Gastrocnemius medialis (tissue), 4 donors: Measurements from ENCODE around the gene MAPK14. TPM values are rescaled to one million over a fixed set of nuclear protein-coding genes. Genes with fewer than 3 reads are reported as not detected.
"Not testable (repeated sequence)": the region's sequence is repeated elsewhere in the genome, so short reads cannot be mapped to it uniquely, and the experiment has no call there.

Experiments used
- ATAC-seq, 2 donors: fragments of 150-250 bp; one replicate each; pipeline ENCODE4 v1.9.1; 2016
- DNase-seq, 2 donors: peaks; one replicate each; pipeline ENCODE4 v3.0.0-alpha.2; 2019
- H3K27ac ChIP-seq, 4 donors: fragments of 200-600 bp; sonication (generic); 1 replicate in 1 of 4; 2 replicates in 3 of 4; pipeline ENCODE4 v1.5.1; 2016 to 2018; ENCODE audit warnings: mild to moderate bottlenecking in 2 of 4, moderate library complexity in 1 of 4
- H3K27me3 ChIP-seq, 3 donors: fragments of 200-600 bp; sonication (generic) in 2 of 3; 1 replicate in 1 of 3; 2 replicates in 2 of 3; pipeline versions ENCODE4 v1.5.1 to v1.6.0; 2016 to 2019; ENCODE audit warnings: mild to moderate bottlenecking in 1 of 3, moderate library complexity in 1 of 3
- H3K36me3 ChIP-seq, 2 donors: fragments of 200-600 bp; sonication (generic) in 1 of 2; one replicate each; pipeline ENCODE4 v1.5.1; 2017 to 2018
- H3K4me1 ChIP-seq, 2 donors: fragments of 200-600 bp; sonication (generic) in 1 of 2; one replicate each; pipeline ENCODE4 v1.5.1; 2016 to 2017; ENCODE audit warnings: mild to moderate bottlenecking in 2 of 2
- H3K4me3 ChIP-seq, 4 donors: fragments of 200-600 bp; sonication (generic) in 3 of 4; 1 replicate in 1 of 4; 2 replicates in 3 of 4; pipeline ENCODE4 v1.5.1; 2016 to 2019; ENCODE audit warnings: mild to moderate bottlenecking in 2 of 4
- H3K9me3 ChIP-seq, 3 donors: fragments of 200-600 bp; sonication (generic) in 2 of 3; 1 replicate in 1 of 3; 2 replicates in 2 of 3; pipeline ENCODE4 v1.5.1; 2016 to 2019
- CTCF ChIP-seq, 5 experiments: fragments of 450-650 bp in 3 of 5; fragments of 200-600 bp in 2 of 5; sonication (generic) in 2 of 5; IDR thresholded peaks in 4 of 5; conservative IDR thresholded peaks in 1 of 5; 1 replicate in 4 of 5; 2 replicates in 1 of 5; pipeline ENCODE4 v1.5.1; 2016 to 2019; ENCODE audit warnings: antibody characterized with exemption in 5 of 5, mild to moderate bottlenecking in 3 of 5, moderate library complexity in 3 of 5
- POLR2A ChIP-seq, 2 donors: fragments of 450-650 bp; IDR thresholded peaks; one replicate each; pipeline ENCODE4 v1.6.1; 2017; ENCODE audit warnings: antibody characterized with exemption in 2 of 2, mild to moderate bottlenecking in 2 of 2, moderate library complexity in 2 of 2
- in situ Hi-C, 4 donors: fragments of 200-750 bp; cut with MboI; loops; one replicate each; pipeline versions ENCODE4 v1.15.0 to v1.8.0; 2017; ENCODE audit warnings: low sequenced_read_pairs in 4 of 4
- intact Hi-C: fragments of 100-400 bp; cut with DNase I; formaldehyde crosslinking; loops from one replicate; pipeline ENCODE4 v1.15.1; 2023; ENCODE audit warnings: low total_unique reads
- total RNA-seq, 4 donors: library from RNA; depleted of rRNA; stranded (reverse); fragments of >200 nt; gene quantifications; one replicate each; pipeline versions ENCODE4 v1.1.0 to v1.2.3, GENCODE V29; 2016

The MAPK14 gene
- total RNA-seq, 4 donors from 2014 or later, result 37.6 to 42.4 (median 40.2) TPM

- no peak for TF ChIP-seq CTCF (IDR thresholded peaks at IDR 0.05 in 4 of 5, conservative IDR thresholded peaks at IDR 0.05 in 1 of 5)
- intact Hi-C loops, result loop anchor here (10.0 kb wide), 1 partner anchor 237 kb away; no protein-coding TSS in a partner anchor
- H3K36me3 ChIP-seq, result no peaks in the 10 kb centered on the region
- in situ Hi-C loops, result loop anchor here in 2 of 4 donors (5.0 to 10.0 kb wide), 2 partner anchors 64 to 67 kb away; partner anchors contain the start of gene BRPF3 (in 1 of the 2)
- ATAC-seq (no peak), DNase-seq (no peak)
- no peak overlapping the region for H3K27ac ChIP-seq
- H3K4me3 ChIP-seq, result no peak overlapping the region
- peaks cover 12 to 23% (median 13%) of the 10 kb centered on the region in 3 donors for H3K27me3 ChIP-seq
- peaks cover 8 to 9% of the 10 kb centered on the region in 2 donors for H3K4me1 ChIP-seq
- H3K9me3 ChIP-seq, result no peaks in the 10 kb centered on the region
Observed at GRCh38 chr6:36128073-36128472, 100.5 kb downstream of the MAPK14 start.

GRCh38 chr6:36128793-36129192 lies 101.2 kb downstream of the MAPK14 start:
- Histone ChIP-seq H3K9me3 (no peaks in the 10 kb centered on the region), H3K27me3 (peaks cover 12 to 23% (median 13%) of the 10 kb centered on the region in 3 donors), H3K4me1 (peaks cover 5 to 9% of the 10 kb centered on the region in 2 donors), H3K4me3 (no peak overlapping the region), H3K27ac (no peak overlapping the region), H3K36me3 (no peaks in the 10 kb centered on the region)
- ATAC-seq (no peak), DNase-seq (no peak)
- intact Hi-C loops, result loop anchor here (10.0 kb wide), 1 partner anchor 236 kb away; no protein-coding TSS in a partner anchor
- TF ChIP-seq POLR2A (IDR thresholded peaks at IDR 0.05) (no peak), CTCF (IDR thresholded peaks at IDR 0.05 in 4 of 5, conservative IDR thresholded peaks at IDR 0.05 in 1 of 5) (no peak)
- in situ Hi-C loops, result loop anchor here in 2 of 4 donors (5.0 to 10.0 kb wide), 2 partner anchors 64 to 66 kb away; partner anchors contain the start of gene BRPF3 (in 1 of the 2)

- not testable (repeated sequence) for H3K36me3 ChIP-seq, ATAC-seq, H3K4me1 ChIP-seq, H3K4me3 ChIP-seq, H3K9me3 ChIP-seq, H3K27ac ChIP-seq
- intact Hi-C loops, result loop anchor here (10.0 kb wide), 1 partner anchor 235 kb away; no protein-coding TSS in a partner anchor
- peak in 1 of 2 donors; percentile 2 for DNase-seq
- H3K27me3 ChIP-seq, result peaks cover 12 to 23% (median 13%) of the 10 kb centered on the region in 3 donors
- in situ Hi-C loops, result loop anchor here in 2 of 4 donors (5.0 to 10.0 kb wide), 2 partner anchors 63 to 65 kb away; partner anchors contain the start of gene BRPF3 (in 1 of the 2)
Observed at GRCh38 chr6:36129334-36129733, 101.7 kb downstream of the MAPK14 start.

- intact Hi-C loops (loop anchor here (10.0 kb wide), 1 partner anchor 235 kb away; no protein-coding TSS in a partner anchor), in situ Hi-C loops (loop anchor here in 3 of 4 donors (5.0 to 10.0 kb wide), 3 partner anchors 55 to 65 kb away; partner anchors contain the start of gene BRPF3 (in 1 of the 3))
- TF ChIP-seq POLR2A (IDR thresholded peaks at IDR 0.05), result no peak
- no peak for TF ChIP-seq CTCF (IDR thresholded peaks at IDR 0.05 in 4 of 5, conservative IDR thresholded peaks at IDR 0.05 in 1 of 5)
- H3K4me3 ChIP-seq, result peak within 1 kb of the TSS; percentile 32 to 44 (median 40)
- ATAC-seq (no peak), DNase-seq (peak in 1 of 2 donors; percentile 7)
- H3K9me3 ChIP-seq, result no peaks in the 10 kb centered on the region
- H3K36me3 ChIP-seq, result no peaks in the 10 kb centered on the region
- peaks cover 12 to 23% (median 13%) of the 10 kb centered on the region in 3 donors for H3K27me3 ChIP-seq
- H3K4me1 ChIP-seq, result peaks cover 5% of the 10 kb centered on the region in 2 donors
- H3K27ac ChIP-seq, result no peak within 1 kb of the TSS
Observed at GRCh38 chr6:36129941-36130666, 102.5 kb downstream of the MAPK14 start, which contains the start of gene MAPK13. TSS of gene MAPK13 (plus strand) at chr6:36130513. CDS start at chr6:36130583, 70 bp downstream.
